Thyroid gland (tissue), 4 donors: ENCODE data around the gene NIPSNAP2. TPM values are rescaled to one million over a fixed set of nuclear protein-coding genes. Genes with fewer than 3 reads are reported as not detected.
"Not testable (repeated sequence)": the region's sequence is repeated elsewhere in the genome, so short reads cannot be mapped to it uniquely, and the experiment has no call there.

Experiments used
- DNase-seq, 2 donors: peaks; one replicate each; pipeline ENCODE4 v3.0.0-alpha.2; 2019
- H3K27ac ChIP-seq, 3 donors: fragments of 200-600 bp; sonication (generic); 1 replicate in 2 of 3; 2 replicates in 1 of 3; pipeline ENCODE4 v1.5.1; 2016 to 2019; ENCODE audit warnings: mild to moderate bottlenecking in 1 of 3, moderate library complexity in 1 of 3
- H3K27me3 ChIP-seq: fragments of 200-600 bp; sonication (generic); one replicate; pipeline ENCODE4 v1.5.1; 2019
- H3K36me3 ChIP-seq, 2 donors: fragments of 200-600 bp; sonication (generic); one replicate each; pipeline ENCODE4 v1.5.1; 2016 to 2019
- H3K4me1 ChIP-seq, 2 donors: fragments of 200-600 bp; sonication (generic); one replicate each; pipeline ENCODE4 v1.5.1; 2017 to 2019
- H3K4me3 ChIP-seq, 3 donors: fragments of 200-600 bp; sonication (generic); replicated peaks in 1 of 3; 1 replicate in 2 of 3; 2 replicates in 1 of 3; pipeline ENCODE4 v1.5.1; 2016; ENCODE audit warnings: mild to moderate bottlenecking in 1 of 3
- H3K9me3 ChIP-seq: fragments of 200-600 bp; sonication (generic); one replicate; pipeline ENCODE4 v1.5.1; 2017
- CTCF ChIP-seq, 6 experiments: fragments of 200-600 bp in 3 of 6; fragments of 450-650 bp in 3 of 6; sonication (generic) in 3 of 6; IDR thresholded peaks; one replicate each; pipeline ENCODE4 v1.5.1; 2016 to 2019; ENCODE audit warnings: antibody characterized with exemption in 6 of 6, mild to moderate bottlenecking in 2 of 6, inconsistent platforms in 1 of 6, moderate library complexity in 1 of 6
- POLR2A ChIP-seq, 2 donors: fragments of 450-650 bp; IDR thresholded peaks; one replicate each; pipeline ENCODE4 v1.6.1; 2017; ENCODE audit warnings: antibody characterized with exemption in 2 of 2, mild to moderate bottlenecking in 2 of 2, moderate library complexity in 1 of 2
- WGBS, 2 donors: methylation state at CpG; one replicate each; pipeline ENCODE4 v1.1.5; 2017; 5-methylcytosine and 5-hydroxymethylcytosine counted together
- intact Hi-C: fragments of 100-400 bp; cut with DNase I; formaldehyde crosslinking; loops from one replicate; pipeline ENCODE4 v1.15.1; 2023
- total RNA-seq, 4 donors: library from RNA; depleted of rRNA; stranded (reverse); fragments of >200 nt; gene quantifications; one replicate each; pipeline ENCODE4 v1.2.3, GENCODE V29; 2016

NIPSNAP2 gene
- total RNA-seq, 4 donors from 2014 or later = 142 to 203 (median 175) TPM

GRCh38 chr7:56019501-56019900, 55.1 kb downstream of the NIPSNAP2 start:
- no peak for TF ChIP-seq CTCF (IDR thresholded peaks at IDR 0.05)
- no peak for TF ChIP-seq POLR2A (IDR thresholded peaks at IDR 0.05)
- Histone ChIP-seq H3K36me3 (peaks cover 0 to 6% of the 10 kb centered on the region in 2 donors), H3K4me1 (no peaks in the 10 kb centered on the region), H3K27ac (no peak overlapping the region), H3K9me3 (no peaks in the 10 kb centered on the region), H3K27me3 (no peaks in the 10 kb centered on the region), H3K4me3 (no peak overlapping the region)
- 79 to 97% methylated on average over 7 to 9 of the region's 9 CpGs for WGBS, 2 donors
- intact Hi-C loops = no loop called here
- no peak for DNase-seq

GRCh38 chr7:56023500-56023899, 59.1 kb downstream of the NIPSNAP2 start:
- H3K27me3 ChIP-seq = no peaks in the 10 kb centered on the region
- no peaks in the 10 kb centered on the region for H3K4me1 ChIP-seq
- no peak overlapping the region for H3K27ac ChIP-seq
- TF ChIP-seq CTCF (IDR thresholded peaks at IDR 0.05) (no peak), POLR2A (IDR thresholded peaks at IDR 0.05) (no peak)
- peaks cover 0 to 6% of the 10 kb centered on the region in 2 donors for H3K36me3 ChIP-seq
- intact Hi-C loops = no loop called here
- no peak for DNase-seq
- H3K4me3 ChIP-seq = no peak overlapping the region
- H3K9me3 ChIP-seq = no peaks in the 10 kb centered on the region

- Histone ChIP-seq H3K9me3 (no peaks in the 10 kb centered on the region), H3K4me3 (no peak overlapping the region), H3K27ac (no peak overlapping the region), H3K4me1 (no peaks in the 10 kb centered on the region), H3K27me3 (no peaks in the 10 kb centered on the region), H3K36me3 (no peaks in the 10 kb centered on the region)
- no peak for TF ChIP-seq CTCF (IDR thresholded peaks at IDR 0.05)
- TF ChIP-seq POLR2A (IDR thresholded peaks at IDR 0.05) = no peak
- WGBS, 2 donors = 95 to 98% methylated on average over 2 of the region's 2 CpGs
- no peak for DNase-seq
- intact Hi-C loops = no loop called here
Measured at GRCh38 chr7:56026538-56026937, 62.2 kb downstream of the NIPSNAP2 start.

- DNase-seq = no peak
- H3K4me1 ChIP-seq = no peaks in the 10 kb centered on the region
- H3K4me3 ChIP-seq = no peak overlapping the region
- no peak overlapping the region for H3K27ac ChIP-seq
- intact Hi-C loops = no loop called here
- WGBS, 2 donors = 96 to 97% methylated on average over 9 of the region's 9 CpGs
- no peaks in the 10 kb centered on the region for H3K27me3 ChIP-seq
- no peak for TF ChIP-seq POLR2A (IDR thresholded peaks at IDR 0.05)
- H3K36me3 ChIP-seq = no peaks in the 10 kb centered on the region
- no peaks in the 10 kb centered on the region for H3K9me3 ChIP-seq
Measured at GRCh38 chr7:56028942-56029630, 64.7 kb downstream of the NIPSNAP2 start.

GRCh38 chr7:56030340-56030739, 66.0 kb downstream of the NIPSNAP2 start:
- intact Hi-C loops = no loop called here
- no peak for DNase-seq
- H3K27me3 ChIP-seq = no peaks in the 10 kb centered on the region
- TF ChIP-seq POLR2A (IDR thresholded peaks at IDR 0.05) (no peak), CTCF (IDR thresholded peaks at IDR 0.05) (no peak)
- no peak overlapping the region for H3K4me3 ChIP-seq
- no peaks in the 10 kb centered on the region for H3K9me3 ChIP-seq
- 97 to 98% methylated on average over 8 of the region's 8 CpGs for WGBS, 2 donors
- H3K27ac ChIP-seq = no peak overlapping the region
- H3K36me3 ChIP-seq = no peaks in the 10 kb centered on the region
- no peaks in the 10 kb centered on the region for H3K4me1 ChIP-seq

- DNase-seq, H3K4me3 ChIP-seq, H3K9me3 ChIP-seq, intact Hi-C loops, H3K4me1 ChIP-seq, H3K27ac ChIP-seq, H3K36me3 ChIP-seq, H3K27me3 ChIP-seq: not testable (repeated sequence)
- 84% methylated on average over 8 of the region's 8 CpGs for WGBS, 2 donors
Measured at GRCh38 chr7:56031556-56031955, 67.2 kb downstream of the NIPSNAP2 start.

GRCh38 chr7:56032578-56032977, 68.2 kb downstream of the NIPSNAP2 start:
- H3K4me1 ChIP-seq, H3K36me3 ChIP-seq, DNase-seq, H3K9me3 ChIP-seq, H3K27me3 ChIP-seq, H3K27ac ChIP-seq, intact Hi-C loops, H3K4me3 ChIP-seq: not testable (repeated sequence)
- WGBS, 2 donors = 97 to 99% methylated on average over 7 of the region's 7 CpGs
